HG02970 (cell line): Measurements from ENCODE around the gene CSNK1A1.
A peak's percentile ranks its signal among the peaks of the same experiment; 100 is the strongest.
"Not testable (repeated sequence)": the region's sequence is repeated elsewhere in the genome, so short reads cannot be mapped to it uniquely, and the experiment has no call there.

Source experiments
- ATAC-seq: cut with Tn5 transposase; IDR thresholded peaks from one replicate; pipeline ENCODE4 v1.9.1; 2021; ENCODE audit warnings: mild to moderate bottlenecking, moderate library complexity, moderate number of reproducible peaks; ENCODE audit not compliant: unreplicated experiment, low FRiP score

Gene CSNK1A1

DNA sequence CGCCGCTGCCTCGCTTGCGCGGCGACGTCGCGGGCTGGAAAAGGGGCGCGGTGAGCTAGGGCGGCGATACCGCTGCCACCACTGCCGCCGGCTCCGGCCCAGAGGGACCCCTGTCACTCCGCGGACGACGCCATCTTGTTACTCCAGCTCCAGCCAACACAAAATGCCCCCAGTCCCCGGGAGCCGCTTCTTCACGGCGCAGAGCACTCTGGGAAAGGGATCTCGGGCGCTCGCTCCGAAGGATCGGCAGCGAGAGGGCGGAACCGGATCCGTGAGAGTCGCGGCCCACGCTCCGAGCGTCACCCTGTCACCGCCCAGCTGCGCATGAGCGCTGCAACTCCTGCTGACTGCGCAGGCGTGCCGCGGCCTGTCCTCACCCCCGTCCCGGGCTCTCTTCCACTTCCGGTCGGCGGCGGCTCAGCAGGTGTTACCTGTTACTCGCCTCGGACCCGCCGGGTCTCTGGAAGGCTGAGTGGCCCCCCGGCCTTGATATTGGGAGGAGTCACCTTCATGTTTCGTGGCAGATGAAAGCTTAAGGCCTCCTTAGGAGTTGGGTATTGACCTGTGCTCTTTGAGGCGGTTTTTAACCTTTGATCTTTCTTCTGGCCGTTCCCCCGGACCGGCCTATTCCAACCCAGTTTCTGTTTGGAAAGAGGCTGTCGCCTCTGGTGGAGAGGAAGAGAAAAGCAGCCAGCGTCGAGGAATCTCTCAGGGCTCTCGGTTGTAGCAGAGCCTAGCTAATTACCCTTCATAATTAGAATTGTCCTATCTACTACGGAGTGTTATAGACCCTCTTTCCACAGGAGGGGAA is at the start of gene CSNK1A1:
Gene CSNK1A1, minus strand, starts transcription at position 213 of the 811 bp plus-strand sequence. CDS start 475 bp downstream, outside the sequence.
- ATAC-seq: peak; percentile 93

DNA sequence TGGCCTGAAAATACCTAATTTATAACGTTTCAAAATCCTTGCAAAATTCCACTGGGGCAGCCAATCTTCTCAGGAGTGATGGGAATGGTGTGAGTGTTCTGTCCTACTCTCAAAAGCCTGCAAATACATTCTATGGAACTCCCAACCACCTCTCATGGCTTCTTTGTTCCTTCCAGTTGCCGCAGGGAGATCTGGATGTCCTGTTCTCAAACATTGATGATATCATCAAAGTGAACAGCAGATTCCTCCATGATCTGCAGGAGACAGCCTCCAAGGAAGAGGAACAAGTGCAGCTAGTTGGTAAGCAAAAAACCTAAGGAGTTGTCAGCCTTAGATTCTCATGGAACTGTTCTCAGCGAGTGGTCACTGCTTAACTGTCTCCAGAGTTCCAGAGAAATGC is 49.7 kb upstream of the CSNK1A1 start:
- ATAC-seq: no peak

DNA sequence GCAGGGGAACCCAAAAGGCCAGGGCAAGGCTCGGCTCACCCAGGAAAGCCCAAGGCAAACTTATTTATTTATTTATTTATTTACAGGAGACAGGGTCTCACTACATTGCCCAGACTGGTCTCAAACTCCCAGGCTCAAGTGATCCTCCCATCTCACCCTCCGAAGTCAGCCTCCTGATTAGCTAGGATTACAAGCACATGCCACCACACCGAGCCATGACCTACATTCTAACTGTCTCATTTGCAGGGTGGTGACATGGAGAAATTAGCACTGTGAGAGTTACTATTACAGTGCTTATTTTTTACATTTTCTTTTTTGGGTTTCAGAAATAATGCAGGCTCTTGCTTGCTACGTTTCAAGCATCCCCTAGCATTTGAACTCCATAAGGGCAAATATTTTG is 48.1 kb upstream of the CSNK1A1 start:
- no peak for ATAC-seq

DNA sequence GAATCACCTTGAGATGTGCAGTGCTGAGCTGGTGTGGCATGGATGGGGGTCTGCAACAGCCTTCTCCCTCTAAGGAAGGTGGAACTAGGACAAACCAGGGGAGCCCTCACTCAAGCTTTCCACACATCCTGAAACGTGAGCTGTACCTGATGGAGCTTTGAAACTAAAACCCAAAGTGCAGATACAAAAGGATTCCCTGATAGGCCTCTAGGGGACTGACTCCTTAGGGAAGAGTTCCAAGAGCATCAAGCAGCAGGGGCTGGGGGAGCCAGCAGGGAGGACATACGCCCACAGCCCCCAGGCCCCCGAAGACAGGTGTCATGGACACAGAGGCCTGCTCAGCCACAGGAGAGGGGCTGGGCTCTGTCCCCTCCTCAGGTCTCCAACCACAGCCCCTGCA is 47.7 kb upstream of the CSNK1A1 start:
- no peak for ATAC-seq

DNA sequence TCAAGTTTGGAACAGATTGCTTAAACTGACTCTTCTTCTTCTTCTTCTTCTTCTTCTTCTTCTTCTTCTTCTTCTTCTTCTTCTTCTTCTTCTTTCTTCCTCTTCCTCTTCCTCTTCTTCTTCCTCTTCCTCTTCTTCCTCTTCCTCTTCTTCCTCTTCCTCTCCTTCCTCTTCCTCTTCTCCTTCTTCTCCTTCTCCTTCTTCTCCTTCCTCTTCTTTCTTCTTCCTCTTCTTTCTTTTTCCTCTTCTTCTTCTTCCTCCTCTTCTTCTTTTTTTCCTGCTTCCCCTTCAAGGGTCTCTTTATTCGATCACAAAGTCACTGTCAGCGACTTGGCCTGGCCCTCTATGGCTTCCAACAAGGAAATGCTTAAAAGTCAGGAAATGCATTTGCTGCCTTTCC is 47.0 kb upstream of the CSNK1A1 start:
- not testable (repeated sequence) for ATAC-seq

DNA sequence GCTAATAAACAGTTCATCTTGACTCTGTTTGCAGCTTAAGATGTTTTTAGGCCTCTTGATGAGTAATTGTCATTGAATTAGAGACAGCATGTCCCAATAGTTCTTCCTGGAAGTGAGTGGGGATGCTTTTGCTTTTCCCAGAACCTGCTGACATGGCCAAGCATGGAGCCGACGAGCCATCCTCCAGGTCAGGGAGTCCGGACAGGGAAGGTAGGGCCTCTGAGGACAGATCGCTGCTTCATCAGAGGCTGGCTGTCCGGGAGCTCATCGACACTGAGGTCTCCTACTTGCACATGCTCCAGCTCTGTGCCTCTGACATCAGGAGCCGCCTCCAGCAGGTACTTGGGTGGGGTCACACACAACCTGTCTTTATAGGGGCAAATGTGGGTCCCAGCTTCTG is 46.4 kb upstream of the CSNK1A1 start:
- ATAC-seq: no peak

DNA sequence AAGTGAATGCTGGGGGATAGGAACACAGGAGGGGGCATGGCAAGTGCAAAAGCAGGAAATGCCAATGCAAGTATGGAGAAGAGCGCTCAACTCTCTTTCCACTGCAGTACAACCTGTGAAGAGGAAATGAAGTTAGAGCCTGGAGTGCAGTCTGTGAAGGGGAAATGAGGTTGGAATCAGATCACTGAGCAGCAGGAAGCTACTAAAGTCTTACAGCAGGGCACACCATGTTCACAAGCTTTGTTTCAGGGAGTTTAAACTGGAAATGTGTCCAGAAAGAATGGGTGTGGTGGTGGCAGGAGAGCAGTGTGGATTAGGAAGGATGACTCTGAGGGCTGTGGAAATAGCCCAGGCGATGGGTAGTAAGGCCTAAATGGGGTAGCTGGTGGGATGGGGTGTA is 45.5 kb upstream of the CSNK1A1 start:
- ATAC-seq: no peak

DNA sequence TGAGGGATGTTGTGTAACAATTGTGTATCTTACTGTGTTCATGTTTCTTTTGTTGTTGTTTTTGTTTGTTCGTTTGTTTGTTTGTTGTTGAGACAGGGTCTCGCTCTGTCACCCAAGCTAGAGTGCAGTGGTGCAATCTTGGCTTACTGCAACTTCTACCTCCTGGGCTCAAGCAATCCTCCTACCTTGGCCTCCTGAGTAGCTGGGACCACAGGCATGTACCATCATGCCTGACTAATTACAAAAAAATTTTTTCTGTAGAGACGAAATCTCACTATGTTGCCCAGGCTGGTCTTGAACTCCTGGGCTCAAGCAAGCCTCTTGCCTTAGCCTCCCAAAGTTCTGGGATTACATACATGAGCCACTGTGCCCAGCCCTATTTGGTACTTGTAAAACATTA is 43.9 kb upstream of the CSNK1A1 start:
- ATAC-seq: not testable (repeated sequence)

DNA sequence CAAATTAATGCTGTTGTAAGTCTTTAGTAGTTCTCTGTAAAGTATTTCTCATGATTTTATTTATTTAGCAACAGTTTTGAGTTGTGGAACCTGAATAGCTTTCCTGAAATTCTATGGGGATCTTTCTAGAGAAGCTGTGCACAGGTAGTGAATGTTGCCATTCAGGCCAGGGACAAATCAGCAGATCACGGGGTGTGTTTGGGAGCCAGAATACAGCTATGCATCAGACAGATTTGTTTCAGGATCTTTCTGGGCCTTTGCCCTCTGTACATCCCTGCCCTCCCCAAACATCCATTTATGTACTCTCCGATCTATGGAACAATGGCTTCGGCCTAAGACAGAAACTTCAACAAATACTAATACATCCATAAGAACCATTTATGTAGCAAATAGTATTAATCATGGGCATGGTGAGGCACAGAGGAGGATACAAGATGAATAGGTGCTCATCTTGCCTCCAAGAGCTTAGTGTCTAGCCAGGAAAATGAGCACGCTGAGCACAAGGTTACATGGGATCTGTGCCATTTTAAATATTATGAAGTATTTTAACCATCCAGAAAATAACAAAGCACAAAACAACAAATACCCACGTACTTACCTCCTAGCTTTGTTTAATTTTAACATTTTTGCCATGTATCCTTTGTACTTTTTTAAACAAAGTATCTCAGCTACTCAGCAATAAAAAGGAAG is 43.1 kb upstream of the CSNK1A1 start:
- ATAC-seq: no peak

DNA sequence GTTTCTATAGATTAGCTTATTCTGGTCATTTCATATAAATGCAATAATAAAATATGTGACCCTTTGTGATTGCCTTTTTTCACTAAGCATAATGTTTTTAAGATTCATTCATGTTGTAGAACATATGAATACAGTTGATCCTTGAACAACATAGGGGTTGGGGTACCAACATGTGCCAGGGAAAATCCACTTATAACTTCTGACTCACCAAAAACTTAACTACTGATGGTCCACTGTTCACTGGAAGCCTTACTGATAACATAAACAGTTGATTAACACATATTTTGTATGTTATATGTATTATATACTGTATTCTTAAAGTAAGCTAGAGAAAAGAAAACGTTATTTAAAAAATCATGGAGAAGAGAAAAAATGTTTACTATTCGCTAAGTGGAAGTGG is 42.1 kb upstream of the CSNK1A1 start:
- no peak for ATAC-seq

DNA sequence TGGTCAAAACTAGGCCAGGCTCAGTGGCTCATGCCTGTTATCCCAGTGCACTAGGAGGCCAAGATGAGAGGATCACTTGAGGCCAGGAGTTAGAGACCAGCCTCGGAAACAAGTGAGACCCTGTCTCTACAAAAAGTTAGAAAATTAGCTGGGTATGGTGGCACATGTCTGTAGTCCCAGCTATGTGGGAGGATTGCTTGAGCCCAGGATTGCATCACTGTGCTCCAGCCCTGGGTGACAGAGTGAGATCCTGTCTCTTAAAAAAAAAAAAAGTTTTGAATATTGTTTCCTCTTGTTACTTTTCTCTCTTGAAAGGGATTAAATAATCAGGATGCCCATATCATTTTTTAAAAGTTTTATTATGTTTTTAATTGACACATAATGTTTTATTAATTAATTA is 37.7 kb upstream of the CSNK1A1 start:
- no peak for ATAC-seq

DNA sequence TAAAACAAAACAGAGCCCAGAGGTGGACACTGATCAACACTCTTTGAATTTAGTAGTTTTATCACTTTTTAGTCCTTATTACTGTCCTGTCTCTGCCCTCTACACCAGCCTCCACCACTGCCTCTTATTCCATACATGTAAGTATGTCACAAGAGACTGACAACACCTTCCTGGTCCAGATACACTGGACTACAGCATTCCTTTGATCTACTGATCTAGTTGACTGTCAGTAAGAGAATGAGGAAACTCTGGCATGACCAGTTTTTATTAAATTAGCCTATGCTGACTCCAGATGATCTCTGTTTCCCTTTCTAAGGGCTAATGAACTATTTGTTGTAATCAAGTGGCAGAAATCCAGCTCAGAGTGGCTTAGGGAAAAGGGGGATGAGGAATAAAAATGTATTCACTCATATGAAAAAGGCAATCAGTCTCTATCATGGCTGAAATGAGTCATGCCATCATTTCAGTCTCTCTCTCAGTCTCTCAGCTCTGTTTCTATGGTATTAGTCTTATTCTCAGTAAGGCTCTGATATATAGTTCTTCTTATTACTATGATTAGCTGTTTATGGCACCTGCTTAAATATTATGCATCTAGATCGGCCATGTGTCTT is 35.6 kb upstream of the CSNK1A1 start:
- ATAC-seq: no peak

DNA sequence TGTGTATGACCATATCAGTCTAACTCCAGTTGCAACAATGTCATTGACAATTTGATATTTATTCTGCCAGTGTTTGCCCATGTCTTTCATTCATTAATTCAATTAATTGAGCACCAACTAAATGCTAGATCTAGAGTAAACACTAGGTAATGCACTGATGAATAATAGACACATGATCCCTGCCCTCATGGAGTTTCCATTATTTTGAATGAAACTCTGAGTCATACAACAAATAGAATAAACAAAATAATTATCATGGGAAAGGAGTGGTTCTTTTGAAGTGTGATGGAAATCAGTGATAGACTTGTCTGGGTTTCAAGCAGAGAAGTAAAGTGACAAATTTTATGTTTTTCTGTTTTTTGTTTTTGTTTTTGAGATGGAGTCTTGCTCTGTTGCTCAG is 34.7 kb upstream of the CSNK1A1 start:
- ATAC-seq: no peak

DNA sequence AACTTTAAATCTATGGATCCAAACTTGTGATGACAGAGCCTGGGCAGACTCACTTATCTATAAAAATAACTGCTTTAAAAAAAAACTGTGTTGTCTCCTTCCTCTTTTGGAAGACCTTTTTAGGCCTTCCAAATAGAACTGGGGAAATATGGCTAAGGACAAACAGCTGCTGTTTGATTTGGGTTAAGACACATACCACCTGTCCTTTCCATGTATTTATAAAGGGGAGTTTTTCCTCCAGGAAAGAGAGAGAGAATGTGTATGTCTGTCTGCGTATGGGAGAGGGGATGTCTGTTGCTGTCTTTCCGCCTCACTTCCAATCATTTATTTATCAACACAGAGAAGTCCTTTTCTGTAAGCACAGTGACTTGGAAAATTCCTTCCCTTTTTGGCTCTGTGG is 32.9 kb upstream of the CSNK1A1 start:
- no peak for ATAC-seq

DNA sequence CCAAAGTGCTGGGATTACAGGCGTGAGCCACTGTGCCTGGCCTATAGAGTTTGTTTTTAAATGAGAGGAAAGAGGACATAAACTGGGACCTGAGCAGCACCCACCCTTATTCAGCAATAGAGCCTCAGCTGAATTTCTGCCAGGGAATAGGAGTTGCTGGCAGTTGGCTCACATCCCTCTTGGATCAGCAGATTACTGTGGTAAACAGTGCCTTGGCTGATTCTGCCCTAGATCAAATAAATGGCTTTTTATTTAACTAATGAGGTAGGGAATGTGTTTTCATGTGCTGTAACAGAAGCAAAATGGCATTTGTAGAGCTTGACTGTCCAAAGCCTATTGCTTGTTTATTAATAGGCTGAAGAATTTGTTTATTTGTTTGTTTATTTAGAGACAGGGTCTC is 32.2 kb upstream of the CSNK1A1 start:
- ATAC-seq: no peak

DNA sequence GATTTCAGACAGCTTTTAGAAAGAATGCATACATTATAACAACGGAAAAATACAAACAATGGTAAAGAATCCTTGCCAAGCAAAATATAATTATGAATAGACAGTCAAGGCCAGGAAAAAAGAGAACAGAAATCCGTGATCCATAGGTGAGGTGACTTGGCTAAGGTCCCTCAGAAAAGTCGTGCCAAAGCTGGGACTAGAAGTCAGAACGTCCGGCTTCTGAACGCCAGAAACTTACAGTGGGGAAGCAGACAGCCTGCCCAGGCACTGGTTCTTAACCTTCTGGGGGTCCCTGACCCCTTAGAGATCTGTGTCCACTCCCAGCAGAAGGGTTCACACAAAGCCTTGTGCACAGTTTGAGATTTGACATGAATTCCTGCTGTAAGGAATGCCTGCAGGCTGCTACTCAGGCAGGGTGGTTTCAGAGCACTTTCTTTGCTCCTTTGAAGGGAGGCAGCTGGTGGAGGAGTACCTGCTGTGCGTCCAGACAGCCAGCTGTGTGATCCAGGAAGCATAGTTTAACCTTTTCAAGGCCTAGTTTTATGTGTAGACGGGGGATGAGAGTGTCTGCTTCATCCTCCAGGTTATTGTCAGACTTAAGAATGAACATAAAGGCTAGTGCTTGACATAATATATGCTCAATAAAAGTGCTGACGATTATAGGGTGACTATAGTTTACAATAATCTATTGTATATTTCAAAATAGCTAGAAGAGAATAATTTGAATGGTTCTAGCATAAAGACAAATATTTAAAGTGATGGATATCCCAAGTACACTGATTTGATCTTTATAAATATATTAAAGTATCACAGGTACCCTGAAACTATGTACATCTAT is 30.9 kb upstream of the CSNK1A1 start:
- ATAC-seq: no peak

DNA sequence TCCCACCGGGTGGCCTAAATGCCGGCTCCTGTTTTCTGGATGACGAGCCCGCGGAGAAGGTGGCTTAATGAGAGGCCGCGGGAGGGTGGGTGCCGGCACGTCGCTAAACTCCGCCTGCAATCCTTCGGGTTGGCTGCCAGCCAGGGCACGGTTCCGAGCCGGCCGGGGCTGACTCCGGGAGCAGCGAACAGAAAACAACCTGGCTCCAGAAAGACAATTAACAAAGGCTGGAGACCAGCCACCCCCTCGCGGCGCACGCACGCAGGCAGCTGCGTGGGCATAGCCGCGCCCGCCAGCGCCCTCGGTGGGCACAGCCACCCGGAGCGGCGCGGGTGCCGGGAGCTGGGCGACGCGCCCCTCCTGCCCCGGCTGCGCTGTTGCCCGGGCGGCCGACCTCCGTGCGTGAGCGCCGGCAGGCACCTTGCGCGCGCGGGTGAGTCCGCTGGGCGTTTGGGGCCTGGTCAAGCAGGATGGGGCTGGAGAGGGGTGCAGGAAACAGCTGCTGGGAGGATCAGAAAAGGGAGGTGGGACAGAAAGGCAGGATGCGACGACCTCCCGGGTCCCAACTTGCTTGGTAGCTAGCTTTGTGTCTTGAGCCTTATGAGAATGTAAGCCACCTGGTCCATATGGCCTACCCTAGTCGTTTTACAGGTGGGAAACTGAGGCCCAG is 30.1 kb upstream of the CSNK1A1 start, which contains the start of gene ARHGEF37:
Gene ARHGEF37, plus strand, starts transcription at position 307 of the 670 bp plus-strand sequence. CDS start 16,272 bp downstream, outside the sequence.
- no peak for ATAC-seq

DNA sequence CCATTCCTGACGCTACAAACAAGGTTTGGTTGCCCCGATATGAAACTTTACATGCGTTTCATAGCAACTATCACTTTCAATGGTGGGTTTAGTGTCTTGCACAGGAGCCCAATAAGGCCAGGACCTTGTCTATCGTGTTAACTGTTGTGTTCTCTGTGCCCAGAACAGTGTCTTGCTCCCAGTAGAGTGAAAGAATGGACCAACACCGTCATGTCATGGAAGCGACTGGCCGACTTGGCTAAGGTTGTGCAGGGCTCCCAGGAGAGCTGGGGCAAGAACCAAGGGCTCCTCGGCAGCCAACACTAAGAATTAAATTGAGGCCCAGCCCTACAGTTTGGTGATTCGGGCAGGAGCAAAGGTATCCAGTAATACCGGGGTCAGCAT is 29.6 kb upstream of the CSNK1A1 start:
- no peak for ATAC-seq

DNA sequence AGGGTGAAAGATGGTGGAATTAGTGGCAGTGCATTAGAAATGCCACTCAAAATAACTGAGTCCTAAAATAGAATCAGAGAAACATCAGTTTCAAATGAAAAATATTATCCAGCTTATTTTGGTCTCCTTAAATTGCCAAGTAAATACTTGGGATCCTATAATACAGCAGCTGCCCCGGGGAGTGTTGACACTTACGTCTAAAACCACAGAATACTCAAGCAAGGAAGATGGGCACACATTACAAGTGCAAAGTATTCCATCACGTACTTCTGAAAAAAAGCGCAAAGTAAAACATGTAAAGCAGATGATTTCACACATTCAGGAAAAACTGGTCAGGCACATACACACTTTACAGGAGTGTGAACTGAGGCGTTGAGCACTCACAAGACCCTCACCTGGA is 27.7 kb upstream of the CSNK1A1 start:
- no peak for ATAC-seq

DNA sequence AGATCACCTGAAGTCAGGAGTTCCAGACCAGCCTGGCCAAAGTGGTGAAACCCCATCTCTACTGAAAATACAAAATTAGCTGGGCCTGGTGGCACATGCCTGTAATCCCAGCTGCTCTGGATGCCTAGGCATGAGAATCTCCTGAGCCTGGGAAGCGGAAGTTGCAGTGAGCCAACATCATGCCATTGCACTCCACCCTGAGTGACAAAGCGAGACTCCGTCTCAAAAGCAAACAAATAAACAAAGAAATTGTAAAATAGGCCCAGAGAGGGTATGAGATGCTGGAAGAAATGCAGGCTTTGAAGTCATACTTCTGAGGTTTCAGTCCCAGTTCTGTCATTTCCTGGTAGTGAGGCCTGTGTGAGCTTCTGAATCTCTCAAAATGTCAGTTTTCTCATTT is 24.8 kb upstream of the CSNK1A1 start:
- ATAC-seq: no peak
